HG02938 (cell line): Measurements from ENCODE around the gene TRIM4.

Source experiments
- ATAC-seq: cut with Tn5 transposase; IDR thresholded peaks from one replicate; pipeline ENCODE4 v1.9.1; 2021; ENCODE audit warnings: mild to moderate bottlenecking, moderate library complexity; ENCODE audit not compliant: unreplicated experiment

TRIM4 gene

GRCh38 chr7:99848420-99849216, 70.7 kb downstream of the TRIM4 start:
- ATAC-seq: no peak

- no peak for ATAC-seq
These were observed 75.0 kb downstream of the TRIM4 start for GRCh38 chr7:99844328-99844727.

- ATAC-seq: no peak
These were observed 75.5 kb downstream of the TRIM4 start for GRCh38 chr7:99843808-99844207.

- no peak for ATAC-seq
These were observed 76.4 kb downstream of the TRIM4 start for GRCh38 chr7:99842926-99843325.
